HCT116 (cell line): Measurements from ENCODE around the gene FOXA2. TPM values are rescaled to one million over a fixed set of nuclear protein-coding genes. Genes with fewer than 3 reads are reported as not detected.

Experiments
- ATAC-seq: fragments of 200-7000 bp; cut with Tn5 transposase; 2 replicates; pipeline ENCODE4 v1.9.1; 2020; ENCODE audit warnings: mild to moderate bottlenecking, moderate library complexity
- BruUV-seq: library from RNA; stranded (reverse); fragments of 400-500 nt; replicated peaks from 2 replicates; lab custom pipeline; 2021; lab: Mats Ljungman, UMichigan
- CTCF ChIA-PET: fragments of 300-600 bp; sonication (Branson Sonifier 250); formaldehyde crosslinking; loops from one replicate; lab custom pipeline; 2021; ENCODE audit warnings: antibody characterized with exemption; lab: Charles Lee
- POLR2A ChIA-PET: fragments of 300-600, 350-600 bp; sonication (Branson Sonifier 250); formaldehyde crosslinking; loops from one replicate; lab custom pipeline; 2021; ENCODE audit warnings: antibody characterized with exemption; lab: Charles Lee
- RAD21 ChIA-PET, 2 experiments: fragments of 300-600 bp; sonication (Branson Sonifier 250); formaldehyde crosslinking; loops; one replicate each; lab custom pipeline; 2023; ENCODE audit warnings: low total read pairs in 2 of 2; ENCODE audit not compliant: uncharacterized antibody in 2 of 2, unreplicated experiment in 2 of 2, low non-redundant PET in 1 of 2; lab: Charles Lee
- DNase-seq: peaks from one replicate; pipeline ENCODE4 v3.0.0-alpha.2; 2010; ENCODE audit warnings: low read depth, low spot score
- H2AFZ ChIP-seq: fragments of 200-600 bp; shearing (Covaris generic), sonication (generic); 2 replicates; pipeline ENCODE4 v1.6.1; 2017; ENCODE audit warnings: low read depth, mixed run types, mixed read lengths, antibody characterized with exemption, low read length; ENCODE audit not compliant: poor library complexity, severe bottlenecking
- H3K27ac ChIP-seq: 2 replicates; pipeline ENCODE4 v1.5.1; 2012; ENCODE audit warnings: low read depth, low read length
- H3K27me3 ChIP-seq: fragments of 200-600 bp; sonication (generic); 2 replicates; pipeline ENCODE4 v1.6.1; 2016; ENCODE audit warnings: mixed run types, low read length, mixed read lengths; ENCODE audit not compliant: insufficient read depth
- H3K36me3 ChIP-seq, 2 experiments: fragments of 200-500 bp in 1 of 2; fragments of 200-600 bp in 1 of 2; sonication (Bioruptor generic) in 1 of 2; sonication (generic) in 1 of 2; 2 replicates each; pipeline versions ENCODE4 v1.5.1 to v1.6.1; 2014 to 2016; ENCODE audit warnings: low read length in 2 of 2, inconsistent platforms in 1 of 2, mixed read lengths in 1 of 2, mixed run types in 1 of 2; ENCODE audit not compliant: insufficient read depth in 2 of 2, control insufficient read depth in 1 of 2
- H3K4me1 ChIP-seq, 2 experiments: fragments of 200-600 bp in 1 of 2; sonication (generic) in 1 of 2; 2 replicates each; pipeline versions ENCODE4 v1.5.1 to v1.6.1; 2012 to 2017; ENCODE audit warnings: low read length in 2 of 2, inconsistent platforms in 1 of 2, mild to moderate bottlenecking in 1 of 2, mixed read lengths in 1 of 2, mixed run types in 1 of 2, moderate library complexity in 1 of 2; ENCODE audit not compliant: insufficient read depth in 2 of 2, control insufficient read depth in 1 of 2
- H3K4me2 ChIP-seq: fragments of 200-600 bp; sonication (generic); 2 replicates; pipeline ENCODE4 v1.6.1; 2017; ENCODE audit warnings: mixed run types, low read length, mixed read lengths
- H3K4me3 ChIP-seq, 2 experiments: fragments of 200-600 bp in 1 of 2; sonication (generic) in 1 of 2; replicated peaks in 1 of 2; 2 replicates each; pipeline ENCODE4 v1.5.1; 2011 to 2016; ENCODE audit warnings: low read length in 2 of 2, control low read depth in 1 of 2, low read depth in 1 of 2, mild to moderate bottlenecking in 1 of 2, mixed read lengths in 1 of 2, mixed run types in 1 of 2
- H3K79me2 ChIP-seq: fragments of 200-600 bp; sonication (generic); 2 replicates; pipeline ENCODE4 v1.6.1; 2017; ENCODE audit warnings: mild to moderate bottlenecking, mixed run types, low read length, moderate library complexity, mixed read lengths; ENCODE audit not compliant: insufficient read depth
- H3K9ac ChIP-seq: fragments of 200-600 bp; sonication (generic); 2 replicates; pipeline ENCODE4 v1.6.1; 2016; ENCODE audit warnings: low read length, mixed read lengths
- H3K9me2 ChIP-seq: fragments of 200-600 bp; sonication (generic), shearing (Covaris generic); 2 replicates; pipeline ENCODE4 v1.6.1; 2017; ENCODE audit warnings: mixed run types, mild to moderate bottlenecking, moderate library complexity; ENCODE audit not compliant: insufficient read depth
- H3K9me3 ChIP-seq, 2 experiments: fragments of 200-500 bp in 1 of 2; fragments of 200-600 bp in 1 of 2; sonication (Bioruptor generic) in 1 of 2; sonication (generic) in 1 of 2; 2 replicates each; pipeline ENCODE4 v1.6.1; 2014 to 2017; ENCODE audit warnings: low read length in 2 of 2, mixed read lengths in 2 of 2, inconsistent platforms in 1 of 2, low read depth in 1 of 2, mild to moderate bottlenecking in 1 of 2, mixed run types in 1 of 2, moderate library complexity in 1 of 2; ENCODE audit not compliant: control insufficient read depth in 1 of 2, insufficient read depth in 1 of 2
- H4K20me1 ChIP-seq: fragments of 200-600 bp; sonication (generic), shearing (Covaris generic); 2 replicates; pipeline ENCODE4 v1.6.1; 2017; ENCODE audit warnings: mixed run types, mild to moderate bottlenecking, moderate library complexity; ENCODE audit not compliant: insufficient read depth
- CBX3 ChIP-seq: IDR thresholded peaks from 2 replicates; pipeline ENCODE4 v1.6.1; 2012; ENCODE audit warnings: low read depth
- EGR1 ChIP-seq: IDR thresholded peaks from 2 replicates; pipeline ENCODE4 v1.6.1; 2012; ENCODE audit warnings: low read depth
- EZH2 ChIP-seq: fragments of 200-600 bp; sonication (generic); IDR thresholded peaks from 2 replicates; pipeline ENCODE4 v1.6.1; 2017; ENCODE audit warnings: antibody characterized with exemption, mixed run types
- FOSL1 ChIP-seq: IDR thresholded peaks from 2 replicates; pipeline ENCODE4 v1.6.1; 2012; ENCODE audit warnings: low read depth
- POLR2A ChIP-seq: IDR thresholded peaks from 2 replicates; pipeline ENCODE4 v1.7.0; 2011; ENCODE audit warnings: borderline replicate concordance; ENCODE audit not compliant: insufficient read depth, insufficient read length; ENCODE audit errors: extremely low read depth
- POLR2AphosphoS5 ChIP-seq: IDR thresholded peaks from 2 replicates; pipeline ENCODE4 v1.6.1; 2011; ENCODE audit warnings: mild to moderate bottlenecking, low read depth, low read length, moderate library complexity
- SIN3A ChIP-seq: IDR thresholded peaks from 2 replicates; pipeline ENCODE4 v1.6.1; 2012; ENCODE audit warnings: low read depth
- SRF ChIP-seq: IDR thresholded peaks from 2 replicates; pipeline ENCODE4 v1.6.1; 2012; ENCODE audit warnings: low read depth
- YY1 ChIP-seq: IDR thresholded peaks from 2 replicates; pipeline ENCODE4 v1.6.1; 2011; ENCODE audit warnings: low read length, low read depth, moderate library complexity, mild to moderate bottlenecking; ENCODE audit not compliant: insufficient replicate concordance; ENCODE audit errors: extremely low read depth
- ZFX ChIP-seq: fragments of 450-650 bp; IDR thresholded peaks from 2 replicates; pipeline ENCODE4 v1.6.1; 2017
- ZNF274 ChIP-seq: fragments of 200-500 bp; sonication (Bioruptor generic); IDR thresholded peaks from 2 replicates; pipeline ENCODE4 v1.6.1; 2014; ENCODE audit warnings: mild to moderate bottlenecking, low read depth, low read length, inconsistent platforms
- intact Hi-C: fragments of 100-400 bp; cut with micrococcal nuclease; formaldehyde crosslinking; loops from 2 replicates; pipeline ENCODE4 v1.10.0; 2022
- total RNA-seq: library from RNA; stranded (reverse); gene quantifications from one replicate; pipeline ENCODE4 v1.2.1, GENCODE V29; 2021; ENCODE audit not compliant: unreplicated experiment
- TF ChIP-seq, protein P1 (sequence below): IDR thresholded peaks from 2 replicates; pipeline ENCODE4 v1.6.1; 2012
- TF ChIP-seq, protein P2 (sequence below): IDR thresholded peaks from 2 replicates; pipeline ENCODE4 v1.6.1; 2011; ENCODE audit warnings: mild to moderate bottlenecking, low read length, moderate library complexity; ENCODE audit not compliant: insufficient replicate concordance; ENCODE audit errors: extremely low read depth
- TF ChIP-seq, protein P3 (sequence below): IDR thresholded peaks from 2 replicates; pipeline ENCODE4 v1.6.1; 2012
- TF ChIP-seq, protein P4 (sequence below), 3 experiments: fragments of 200-600 bp in 1 of 3; sonication (generic) in 1 of 3; IDR thresholded peaks in 2 of 3; conservative IDR thresholded peaks in 1 of 3; 2 replicates each; pipeline ENCODE4 v1.5.1; 2012 to 2017; ENCODE audit warnings: low read depth in 2 of 3, low read length in 2 of 3, antibody characterized with exemption in 1 of 3, borderline replicate concordance in 1 of 3, control low read depth in 1 of 3, mild to moderate bottlenecking in 1 of 3, mixed read lengths in 1 of 3, mixed run types in 1 of 3, moderate library complexity in 1 of 3; ENCODE audit not compliant: insufficient read depth in 1 of 3

Gene FOXA2
- total RNA-seq, 1 experiment from 2014 or later = 0.10 TPM

DNA sequence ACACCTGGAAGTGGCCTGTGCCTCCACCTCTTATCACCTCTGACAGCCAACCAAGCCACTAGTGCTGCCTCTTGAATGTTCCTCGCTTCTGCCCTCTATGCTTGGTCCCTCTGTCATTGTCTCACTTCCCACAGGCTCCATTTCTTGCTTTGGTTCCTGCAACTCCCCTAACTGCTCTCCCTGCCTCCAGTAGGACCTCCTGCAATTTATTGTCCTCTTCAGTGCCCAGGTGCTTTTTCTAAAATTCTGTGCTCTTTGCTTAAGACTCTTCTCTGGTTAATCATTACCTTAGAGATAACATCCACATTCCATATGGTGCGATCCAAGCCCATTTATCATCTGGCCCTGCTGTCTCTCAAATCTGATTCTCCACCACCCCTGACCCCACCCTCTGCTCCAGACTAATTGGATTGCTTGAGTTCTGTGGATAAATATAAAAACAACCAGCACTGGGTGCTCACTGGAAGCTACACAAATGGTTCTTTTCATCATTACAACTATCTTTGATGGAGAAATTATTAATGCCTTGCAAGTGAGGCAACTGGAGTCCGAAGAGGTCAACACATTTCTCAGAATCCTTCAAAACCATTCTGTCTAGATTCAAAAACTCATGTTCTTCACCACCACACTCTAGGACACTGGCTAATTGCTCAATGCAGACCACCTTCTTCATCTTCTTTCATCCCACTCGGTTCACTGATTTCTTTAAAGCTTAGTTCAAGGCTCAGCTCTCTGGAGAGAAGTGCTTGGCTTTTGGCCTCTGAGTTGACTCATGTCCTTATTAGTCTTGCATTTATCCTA, 47.2 kb downstream of the FOXA2 start:
- ChIA-PET POLR2A (no interaction called here), CTCF (no interaction called here), RAD21 (no interaction called here)
- Histone ChIP-seq H2AFZ (no peak overlapping the region), H3K9ac (no peak overlapping the region), H3K27me3 (peaks cover 17% of the 10 kb centered on the region), H3K36me3 (no peaks in the 10 kb centered on the region), H3K27ac (no peak overlapping the region), H3K9me2 (no peaks in the 10 kb centered on the region), H3K4me2 (no peak overlapping the region), H3K4me3 (no peak overlapping the region), H3K9me3 (no peaks in the 10 kb centered on the region), H4K20me1 (no peaks in the 10 kb centered on the region), H3K79me2 (no peaks in the 10 kb centered on the region), H3K4me1 (no peaks in the 10 kb centered on the region)
- BruUV-seq = no TSS peak
- ATAC-seq (no peak), DNase-seq (no peak)
- intact Hi-C loops = no loop called here
- TF ChIP-seq EZH2 (no peak), CBX3 (no peak), FOSL1 (no peak), YY1 (no peak), POLR2A (no peak)
- TF ChIP-seq, protein P1, sequence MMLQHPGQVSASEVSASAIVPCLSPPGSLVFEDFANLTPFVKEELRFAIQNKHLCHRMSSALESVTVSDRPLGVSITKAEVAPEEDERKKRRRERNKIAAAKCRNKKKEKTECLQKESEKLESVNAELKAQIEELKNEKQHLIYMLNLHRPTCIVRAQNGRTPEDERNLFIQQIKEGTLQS = no peak

DNA sequence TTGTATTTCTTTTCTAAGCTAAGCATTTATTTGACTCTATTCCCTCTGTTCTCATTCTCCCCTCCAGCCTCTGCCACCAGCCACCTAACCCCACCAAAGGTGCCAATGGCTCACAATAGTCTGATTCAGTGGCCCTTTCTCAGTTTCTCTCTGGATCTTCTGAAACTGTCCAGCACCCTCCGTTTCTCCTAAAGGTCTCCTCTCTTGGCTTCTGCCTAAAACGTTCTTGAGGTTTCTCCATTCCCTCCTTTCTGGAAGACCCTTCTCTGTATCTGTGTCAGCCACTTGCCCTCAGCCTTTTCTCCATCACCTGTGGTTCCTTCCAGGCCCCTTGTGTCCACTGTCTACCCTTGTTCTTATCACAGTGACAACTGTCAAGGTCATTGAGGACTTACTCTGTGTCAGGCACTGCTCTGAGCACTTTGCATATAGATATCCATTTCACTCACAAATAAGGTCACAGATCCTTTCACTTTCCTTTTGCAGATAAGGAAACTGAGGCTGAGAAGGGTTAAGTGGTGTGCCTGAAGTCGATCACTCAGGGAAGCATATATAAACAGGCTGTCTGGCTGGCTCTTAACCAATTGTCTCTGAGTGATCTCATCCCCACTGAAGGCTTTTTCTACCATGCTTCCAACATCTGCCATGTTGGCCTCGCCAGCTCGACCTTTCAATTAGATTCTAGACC, 48.1 kb downstream of the FOXA2 start:
- no peaks in the 10 kb centered on the region for H3K36me3 ChIP-seq
- intact Hi-C loops = no loop called here
- no peak overlapping the region for H2AFZ ChIP-seq
- no peaks in the 10 kb centered on the region for H3K4me1 ChIP-seq
- ChIA-PET CTCF (no interaction called here), POLR2A (no interaction called here), RAD21 (no interaction called here)
- H3K27ac ChIP-seq = no peak overlapping the region
- no peak for ATAC-seq
- no peak overlapping the region for H3K4me3 ChIP-seq
- no peaks in the 10 kb centered on the region for H3K9me2 ChIP-seq
- H4K20me1 ChIP-seq = no peaks in the 10 kb centered on the region
- no peaks in the 10 kb centered on the region for H3K79me2 ChIP-seq
- H3K27me3 ChIP-seq = peaks cover 11% of the 10 kb centered on the region
- H3K9ac ChIP-seq = no peak overlapping the region
- no peaks in the 10 kb centered on the region for H3K9me3 ChIP-seq
- BruUV-seq = no TSS peak
- no peak for DNase-seq
- H3K4me2 ChIP-seq = no peak overlapping the region
- TF ChIP-seq, protein P1 = no peak
- no peak for TF ChIP-seq SRF
- no peak for TF ChIP-seq POLR2AphosphoS5
- TF ChIP-seq ZFX = no peak
- no peak for TF ChIP-seq ZNF274
- no peak for TF ChIP-seq SIN3A
- TF ChIP-seq, protein P2, sequence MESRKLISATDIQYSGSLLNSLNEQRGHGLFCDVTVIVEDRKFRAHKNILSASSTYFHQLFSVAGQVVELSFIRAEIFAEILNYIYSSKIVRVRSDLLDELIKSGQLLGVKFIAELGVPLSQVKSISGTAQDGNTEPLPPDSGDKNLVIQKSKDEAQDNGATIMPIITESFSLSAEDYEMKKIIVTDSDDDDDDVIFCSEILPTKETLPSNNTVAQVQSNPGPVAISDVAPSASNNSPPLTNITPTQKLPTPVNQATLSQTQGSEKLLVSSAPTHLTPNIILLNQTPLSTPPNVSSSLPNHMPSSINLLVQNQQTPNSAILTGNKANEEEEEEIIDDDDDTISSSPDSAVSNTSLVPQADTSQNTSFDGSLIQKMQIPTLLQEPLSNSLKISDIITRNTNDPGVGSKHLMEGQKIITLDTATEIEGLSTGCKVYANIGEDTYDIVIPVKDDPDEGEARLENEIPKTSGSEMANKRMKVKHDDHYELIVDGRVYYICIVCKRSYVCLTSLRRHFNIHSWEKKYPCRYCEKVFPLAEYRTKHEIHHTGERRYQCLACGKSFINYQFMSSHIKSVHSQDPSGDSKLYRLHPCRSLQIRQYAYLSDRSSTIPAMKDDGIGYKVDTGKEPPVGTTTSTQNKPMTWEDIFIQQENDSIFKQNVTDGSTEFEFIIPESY = no peak
- no peak for TF ChIP-seq EGR1
- no peak for TF ChIP-seq YY1
- TF ChIP-seq, protein P3, sequence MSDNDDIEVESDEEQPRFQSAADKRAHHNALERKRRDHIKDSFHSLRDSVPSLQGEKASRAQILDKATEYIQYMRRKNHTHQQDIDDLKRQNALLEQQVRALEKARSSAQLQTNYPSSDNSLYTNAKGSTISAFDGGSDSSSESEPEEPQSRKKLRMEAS = no peak
- TF ChIP-seq, protein P4, sequence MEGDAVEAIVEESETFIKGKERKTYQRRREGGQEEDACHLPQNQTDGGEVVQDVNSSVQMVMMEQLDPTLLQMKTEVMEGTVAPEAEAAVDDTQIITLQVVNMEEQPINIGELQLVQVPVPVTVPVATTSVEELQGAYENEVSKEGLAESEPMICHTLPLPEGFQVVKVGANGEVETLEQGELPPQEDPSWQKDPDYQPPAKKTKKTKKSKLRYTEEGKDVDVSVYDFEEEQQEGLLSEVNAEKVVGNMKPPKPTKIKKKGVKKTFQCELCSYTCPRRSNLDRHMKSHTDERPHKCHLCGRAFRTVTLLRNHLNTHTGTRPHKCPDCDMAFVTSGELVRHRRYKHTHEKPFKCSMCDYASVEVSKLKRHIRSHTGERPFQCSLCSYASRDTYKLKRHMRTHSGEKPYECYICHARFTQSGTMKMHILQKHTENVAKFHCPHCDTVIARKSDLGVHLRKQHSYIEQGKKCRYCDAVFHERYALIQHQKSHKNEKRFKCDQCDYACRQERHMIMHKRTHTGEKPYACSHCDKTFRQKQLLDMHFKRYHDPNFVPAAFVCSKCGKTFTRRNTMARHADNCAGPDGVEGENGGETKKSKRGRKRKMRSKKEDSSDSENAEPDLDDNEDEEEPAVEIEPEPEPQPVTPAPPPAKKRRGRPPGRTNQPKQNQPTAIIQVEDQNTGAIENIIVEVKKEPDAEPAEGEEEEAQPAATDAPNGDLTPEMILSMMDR (IDR thresholded peaks at IDR 0.05 in 2 of 3, conservative IDR thresholded peaks at IDR 0.05 in 1 of 3; ENCODE audit: borderline replicate concordance in 1 of 3, insufficient read depth in 1 of 3, low read depth in 2 of 3, low read length in 2 of 3) = no peak
